K562 (cell line): ENCODE measurements around the gene SEC14L5. TPM values are rescaled to one million over a fixed set of nuclear protein-coding genes. Genes with fewer than 3 reads are reported as not detected.

ENCODE experiments used
- CBX1 ChIP-seq: sonication (generic); IDR thresholded peaks from 2 replicates; pipeline ENCODE4 v1.6.1; 2016; ENCODE audit warnings: antibody characterized with exemption, low read depth, mild to moderate bottlenecking
- POLR2AphosphoS5 ChIP-seq: IDR thresholded peaks from 2 replicates; pipeline ENCODE4 v1.6.1; 2011; ENCODE audit warnings: mild to moderate bottlenecking, low read depth, low read length, moderate library complexity; ENCODE audit not compliant: control insufficient read depth, insufficient read depth
- ZNF76 ChIP-seq: fragments of 250-450 bp; sonication (Bioruptor Pico); IDR thresholded peaks from 2 replicates; pipeline ENCODE4 v1.4.0; 2020; ENCODE audit warnings: mild to moderate bottlenecking, moderate library complexity, borderline replicate concordance
- polyA plus RNA-seq, 8 experiments: library from polyadenylated mRNA; depleted of rRNA in 4 of 8; stranded (reverse) in 5 of 8; unstranded in 3 of 8; fragments of >200 nt; fragmentation: Nextera tagmentation in 2 of 8; fragmentation: Illumina TruSeq in 1 of 8; extraction: Ambion mirVana in 2 of 8; extraction: Trizol in 1 of 8; gene quantifications; 2 replicates each; pipeline versions ENCODE4 v1.2.1 to v1.2.3, GENCODE V29; 2011 to 2014; ENCODE audit warnings: inconsistent platforms in 1 of 8, missing spikeins in 1 of 8
- total RNA-seq, 7 experiments: library from RNA; depleted of rRNA in 6 of 7; stranded (reverse); fragments of >200 nt in 6 of 7; fragmentation: Illumina TruSeq in 2 of 7; extraction: Trizol in 2 of 7; gene quantifications; 2 replicates each; pipeline versions ENCODE4 v1.2.1 to v1.2.3, GENCODE V29; 2011 to 2021; ENCODE audit warnings: low replicate concordance in 1 of 7
- TF ChIP-seq, protein P1 (sequence below): fragments of 450-650 bp; IDR thresholded peaks from 2 replicates; pipeline ENCODE4 v1.6.1; 2016; ENCODE audit warnings: mild to moderate bottlenecking, moderate library complexity
- TF ChIP-seq, protein P2 (sequence below): fragments of 250-450 bp; sonication (Bioruptor Pico); IDR thresholded peaks from 2 replicates; pipeline ENCODE4 v1.9.0; 2021; ENCODE audit warnings: mild to moderate bottlenecking

SEC14L5 gene
- total and polyA plus RNA-seq, 9 of the 15 experiments (the other 6 are each of a cell fraction or from before 2014, with no cell fraction given) = 0.11 TPM; not detected in 8

DNA sequence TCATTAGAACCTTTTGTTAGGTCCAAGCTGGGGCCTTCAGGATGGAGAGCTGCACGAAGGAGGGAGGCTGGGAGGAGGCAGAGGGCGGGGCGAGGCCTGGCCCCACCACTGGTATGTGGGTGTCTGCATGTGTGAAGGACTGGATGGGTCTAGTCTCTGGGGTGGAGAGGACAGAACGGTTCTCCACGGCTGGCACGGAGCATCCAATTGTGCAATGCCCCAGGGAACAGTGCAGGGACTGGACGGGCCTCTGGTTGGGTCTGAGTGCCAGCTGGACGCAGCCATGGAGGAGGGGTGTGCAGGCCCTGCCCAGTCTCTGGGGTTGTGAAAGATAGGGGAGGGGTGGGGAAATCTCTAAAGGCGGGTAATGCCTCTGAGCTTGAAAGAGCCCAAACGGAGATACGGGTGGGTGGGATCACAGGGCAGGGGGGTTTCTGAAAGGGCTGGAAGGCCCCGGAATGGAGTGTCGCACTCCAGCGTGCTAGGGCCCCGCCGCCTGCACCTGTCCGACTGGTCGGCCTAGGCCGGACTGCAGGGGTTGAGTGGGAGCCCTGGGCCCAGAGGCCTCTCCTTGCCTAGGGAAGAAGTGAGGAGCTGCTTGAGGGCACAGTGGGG lies 22.8 kb upstream of the SEC14L5 start (continued):
- TF ChIP-seq, protein P1, sequence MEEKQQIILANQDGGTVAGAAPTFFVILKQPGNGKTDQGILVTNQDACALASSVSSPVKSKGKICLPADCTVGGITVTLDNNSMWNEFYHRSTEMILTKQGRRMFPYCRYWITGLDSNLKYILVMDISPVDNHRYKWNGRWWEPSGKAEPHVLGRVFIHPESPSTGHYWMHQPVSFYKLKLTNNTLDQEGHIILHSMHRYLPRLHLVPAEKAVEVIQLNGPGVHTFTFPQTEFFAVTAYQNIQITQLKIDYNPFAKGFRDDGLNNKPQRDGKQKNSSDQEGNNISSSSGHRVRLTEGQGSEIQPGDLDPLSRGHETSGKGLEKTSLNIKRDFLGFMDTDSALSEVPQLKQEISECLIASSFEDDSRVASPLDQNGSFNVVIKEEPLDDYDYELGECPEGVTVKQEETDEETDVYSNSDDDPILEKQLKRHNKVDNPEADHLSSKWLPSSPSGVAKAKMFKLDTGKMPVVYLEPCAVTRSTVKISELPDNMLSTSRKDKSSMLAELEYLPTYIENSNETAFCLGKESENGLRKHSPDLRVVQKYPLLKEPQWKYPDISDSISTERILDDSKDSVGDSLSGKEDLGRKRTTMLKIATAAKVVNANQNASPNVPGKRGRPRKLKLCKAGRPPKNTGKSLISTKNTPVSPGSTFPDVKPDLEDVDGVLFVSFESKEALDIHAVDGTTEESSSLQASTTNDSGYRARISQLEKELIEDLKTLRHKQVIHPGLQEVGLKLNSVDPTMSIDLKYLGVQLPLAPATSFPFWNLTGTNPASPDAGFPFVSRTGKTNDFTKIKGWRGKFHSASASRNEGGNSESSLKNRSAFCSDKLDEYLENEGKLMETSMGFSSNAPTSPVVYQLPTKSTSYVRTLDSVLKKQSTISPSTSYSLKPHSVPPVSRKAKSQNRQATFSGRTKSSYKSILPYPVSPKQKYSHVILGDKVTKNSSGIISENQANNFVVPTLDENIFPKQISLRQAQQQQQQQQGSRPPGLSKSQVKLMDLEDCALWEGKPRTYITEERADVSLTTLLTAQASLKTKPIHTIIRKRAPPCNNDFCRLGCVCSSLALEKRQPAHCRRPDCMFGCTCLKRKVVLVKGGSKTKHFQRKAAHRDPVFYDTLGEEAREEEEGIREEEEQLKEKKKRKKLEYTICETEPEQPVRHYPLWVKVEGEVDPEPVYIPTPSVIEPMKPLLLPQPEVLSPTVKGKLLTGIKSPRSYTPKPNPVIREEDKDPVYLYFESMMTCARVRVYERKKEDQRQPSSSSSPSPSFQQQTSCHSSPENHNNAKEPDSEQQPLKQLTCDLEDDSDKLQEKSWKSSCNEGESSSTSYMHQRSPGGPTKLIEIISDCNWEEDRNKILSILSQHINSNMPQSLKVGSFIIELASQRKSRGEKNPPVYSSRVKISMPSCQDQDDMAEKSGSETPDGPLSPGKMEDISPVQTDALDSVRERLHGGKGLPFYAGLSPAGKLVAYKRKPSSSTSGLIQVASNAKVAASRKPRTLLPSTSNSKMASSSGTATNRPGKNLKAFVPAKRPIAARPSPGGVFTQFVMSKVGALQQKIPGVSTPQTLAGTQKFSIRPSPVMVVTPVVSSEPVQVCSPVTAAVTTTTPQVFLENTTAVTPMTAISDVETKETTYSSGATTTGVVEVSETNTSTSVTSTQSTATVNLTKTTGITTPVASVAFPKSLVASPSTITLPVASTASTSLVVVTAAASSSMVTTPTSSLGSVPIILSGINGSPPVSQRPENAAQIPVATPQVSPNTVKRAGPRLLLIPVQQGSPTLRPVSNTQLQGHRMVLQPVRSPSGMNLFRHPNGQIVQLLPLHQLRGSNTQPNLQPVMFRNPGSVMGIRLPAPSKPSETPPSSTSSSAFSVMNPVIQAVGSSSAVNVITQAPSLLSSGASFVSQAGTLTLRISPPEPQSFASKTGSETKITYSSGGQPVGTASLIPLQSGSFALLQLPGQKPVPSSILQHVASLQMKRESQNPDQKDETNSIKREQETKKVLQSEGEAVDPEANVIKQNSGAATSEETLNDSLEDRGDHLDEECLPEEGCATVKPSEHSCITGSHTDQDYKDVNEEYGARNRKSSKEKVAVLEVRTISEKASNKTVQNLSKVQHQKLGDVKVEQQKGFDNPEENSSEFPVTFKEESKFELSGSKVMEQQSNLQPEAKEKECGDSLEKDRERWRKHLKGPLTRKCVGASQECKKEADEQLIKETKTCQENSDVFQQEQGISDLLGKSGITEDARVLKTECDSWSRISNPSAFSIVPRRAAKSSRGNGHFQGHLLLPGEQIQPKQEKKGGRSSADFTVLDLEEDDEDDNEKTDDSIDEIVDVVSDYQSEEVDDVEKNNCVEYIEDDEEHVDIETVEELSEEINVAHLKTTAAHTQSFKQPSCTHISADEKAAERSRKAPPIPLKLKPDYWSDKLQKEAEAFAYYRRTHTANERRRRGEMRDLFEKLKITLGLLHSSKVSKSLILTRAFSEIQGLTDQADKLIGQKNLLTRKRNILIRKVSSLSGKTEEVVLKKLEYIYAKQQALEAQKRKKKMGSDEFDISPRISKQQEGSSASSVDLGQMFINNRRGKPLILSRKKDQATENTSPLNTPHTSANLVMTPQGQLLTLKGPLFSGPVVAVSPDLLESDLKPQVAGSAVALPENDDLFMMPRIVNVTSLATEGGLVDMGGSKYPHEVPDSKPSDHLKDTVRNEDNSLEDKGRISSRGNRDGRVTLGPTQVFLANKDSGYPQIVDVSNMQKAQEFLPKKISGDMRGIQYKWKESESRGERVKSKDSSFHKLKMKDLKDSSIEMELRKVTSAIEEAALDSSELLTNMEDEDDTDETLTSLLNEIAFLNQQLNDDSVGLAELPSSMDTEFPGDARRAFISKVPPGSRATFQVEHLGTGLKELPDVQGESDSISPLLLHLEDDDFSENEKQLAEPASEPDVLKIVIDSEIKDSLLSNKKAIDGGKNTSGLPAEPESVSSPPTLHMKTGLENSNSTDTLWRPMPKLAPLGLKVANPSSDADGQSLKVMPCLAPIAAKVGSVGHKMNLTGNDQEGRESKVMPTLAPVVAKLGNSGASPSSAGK = no peak
- TF ChIP-seq, protein P2, sequence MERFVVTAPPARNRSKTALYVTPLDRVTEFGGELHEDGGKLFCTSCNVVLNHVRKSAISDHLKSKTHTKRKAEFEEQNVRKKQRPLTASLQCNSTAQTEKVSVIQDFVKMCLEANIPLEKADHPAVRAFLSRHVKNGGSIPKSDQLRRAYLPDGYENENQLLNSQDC (CRISPR knock-in tag) = no peak
- no peak for TF ChIP-seq CBX1
- TF ChIP-seq ZNF76 (CRISPR knock-in tag) = no peak
- no peak for TF ChIP-seq POLR2AphosphoS5
